ENCODE measurements around the gene HPN. TPM values are rescaled to one million over a fixed set of nuclear protein-coding genes. Genes with fewer than 3 reads are reported as not detected.

The HPN gene
- total and polyA plus RNA-seq, 2 of the 13 experiments (the other 11 are each of a cell fraction or from before 2014, with no cell fraction given), result 46.7 to 261 TPM

DNA sequence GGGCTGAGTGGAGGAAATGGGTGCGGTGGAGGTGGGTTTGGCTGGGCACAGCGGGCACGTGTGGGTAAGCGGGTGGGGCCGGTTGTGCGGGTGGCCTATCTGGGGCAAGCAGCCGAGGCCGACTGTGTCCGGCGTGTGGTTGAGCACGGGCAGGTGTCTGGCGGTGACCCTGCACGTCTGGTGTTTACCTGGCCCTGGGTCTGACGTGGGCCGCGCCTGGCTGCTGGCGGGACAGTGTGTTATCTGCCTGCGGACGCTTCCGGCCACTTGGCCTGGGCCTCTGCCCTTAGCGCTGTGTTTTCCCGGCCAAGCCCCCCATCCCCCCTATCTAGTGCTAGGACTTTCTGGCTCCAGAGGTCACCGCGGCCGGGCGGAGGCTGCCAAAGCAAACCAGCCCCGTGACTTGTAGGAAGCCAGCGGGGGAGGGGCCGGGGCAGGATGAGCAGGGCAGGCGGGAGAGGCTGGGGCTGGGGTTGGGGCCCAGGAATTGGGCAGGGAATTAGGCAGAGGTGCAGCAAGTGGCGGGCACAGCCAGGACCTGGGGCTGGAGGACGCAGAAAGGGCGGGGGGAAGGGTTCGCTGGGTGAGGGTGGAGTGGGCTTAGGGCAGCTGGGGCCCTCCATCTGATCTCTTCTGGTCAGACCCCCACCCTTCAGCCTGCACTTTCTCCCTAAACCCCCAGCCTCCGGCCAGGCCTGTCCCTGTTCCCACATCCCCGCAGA lies 534 bp upstream of the HPN start (continued):
- TF ChIP-seq, protein P1, sequence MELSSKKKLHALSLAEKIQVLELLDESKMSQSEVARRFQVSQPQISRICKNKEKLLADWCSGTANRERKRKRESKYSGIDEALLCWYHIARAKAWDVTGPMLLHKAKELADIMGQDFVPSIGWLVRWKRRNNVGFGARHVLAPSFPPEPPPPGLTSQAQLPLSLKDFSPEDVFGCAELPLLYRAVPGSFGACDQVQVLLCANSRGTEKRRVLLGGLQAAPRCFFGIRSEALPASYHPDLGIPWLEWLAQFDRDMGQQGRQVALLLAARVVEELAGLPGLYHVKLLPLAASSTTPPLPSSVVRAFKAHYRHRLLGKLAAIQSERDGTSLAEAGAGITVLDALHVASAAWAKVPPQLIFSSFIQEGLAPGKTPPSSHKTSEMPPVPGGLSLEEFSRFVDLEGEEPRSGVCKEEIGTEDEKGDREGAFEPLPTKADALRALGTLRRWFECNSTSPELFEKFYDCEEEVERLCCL (CRISPR knock-in tag; IDR thresholded peaks at IDR 0.05; ENCODE audit: borderline replicate concordance), result no peak
- TF ChIP-seq NFATC3 (CRISPR knock-in tag; IDR thresholded peaks at IDR 0.05) (0 out of 2 replicates have a peak, but pooled peaks have one; percentile 68), NPAS2 (CRISPR knock-in tag; IDR thresholded peaks at IDR 0.05; ENCODE audit: borderline replicate concordance) (no peak), NFIB (CRISPR knock-in tag; IDR thresholded peaks at IDR 0.05; ENCODE audit: borderline replicate concordance) (no peak), ZNF790 (CRISPR knock-in tag; IDR thresholded peaks at IDR 0.05; ENCODE audit: borderline replicate concordance) (peak; percentile 63; the same call in 1 of the 2 replicates), ARNTL (CRISPR knock-in tag; IDR thresholded peaks at IDR 0.05) (peak; percentile 97), TEF (CRISPR knock-in tag; IDR thresholded peaks at IDR 0.05) (no peak; the same call in 1 of the 2 replicates), ZNF18 (CRISPR knock-in tag; IDR thresholded peaks at IDR 0.05; ENCODE audit: insufficient replicate concordance) (peak; percentile 93), FOXK2 (IDR thresholded peaks at IDR 0.05) (peak; percentile 93), NFKB2 (CRISPR knock-in tag; IDR thresholded peaks at IDR 0.05; ENCODE audit: borderline replicate concordance) (peak; percentile 74; the same call in 1 of the 2 replicates), CCDC6 (CRISPR knock-in tag; IDR thresholded peaks at IDR 0.05) (peak; percentile 96), ARID2 (CRISPR knock-in tag; IDR thresholded peaks at IDR 0.05; ENCODE audit: borderline replicate concordance) (peak; percentile 88), MBD4 (IDR thresholded peaks at IDR 0.05; ENCODE audit: borderline replicate concordance, low read length) (no peak)
- TF ChIP-seq, protein P2, sequence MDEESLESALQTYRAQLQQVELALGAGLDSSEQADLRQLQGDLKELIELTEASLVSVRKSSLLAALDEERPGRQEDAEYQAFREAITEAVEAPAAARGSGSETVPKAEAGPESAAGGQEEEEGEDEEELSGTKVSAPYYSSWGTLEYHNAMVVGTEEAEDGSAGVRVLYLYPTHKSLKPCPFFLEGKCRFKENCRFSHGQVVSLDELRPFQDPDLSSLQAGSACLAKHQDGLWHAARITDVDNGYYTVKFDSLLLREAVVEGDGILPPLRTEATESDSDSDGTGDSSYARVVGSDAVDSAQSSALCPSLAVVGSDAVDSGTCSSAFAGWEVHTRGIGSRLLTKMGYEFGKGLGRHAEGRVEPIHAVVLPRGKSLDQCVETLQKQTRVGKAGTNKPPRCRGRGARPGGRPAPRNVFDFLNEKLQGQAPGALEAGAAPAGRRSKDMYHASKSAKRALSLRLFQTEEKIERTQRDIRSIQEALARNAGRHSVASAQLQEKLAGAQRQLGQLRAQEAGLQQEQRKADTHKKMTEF (CRISPR knock-in tag; IDR thresholded peaks at IDR 0.05), result peak; percentile 89
- TF ChIP-seq, protein P3, sequence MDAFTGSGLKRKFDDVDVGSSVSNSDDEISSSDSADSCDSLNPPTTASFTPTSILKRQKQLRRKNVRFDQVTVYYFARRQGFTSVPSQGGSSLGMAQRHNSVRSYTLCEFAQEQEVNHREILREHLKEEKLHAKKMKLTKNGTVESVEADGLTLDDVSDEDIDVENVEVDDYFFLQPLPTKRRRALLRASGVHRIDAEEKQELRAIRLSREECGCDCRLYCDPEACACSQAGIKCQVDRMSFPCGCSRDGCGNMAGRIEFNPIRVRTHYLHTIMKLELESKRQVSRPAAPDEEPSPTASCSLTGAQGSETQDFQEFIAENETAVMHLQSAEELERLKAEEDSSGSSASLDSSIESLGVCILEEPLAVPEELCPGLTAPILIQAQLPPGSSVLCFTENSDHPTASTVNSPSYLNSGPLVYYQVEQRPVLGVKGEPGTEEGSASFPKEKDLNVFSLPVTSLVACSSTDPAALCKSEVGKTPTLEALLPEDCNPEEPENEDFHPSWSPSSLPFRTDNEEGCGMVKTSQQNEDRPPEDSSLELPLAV (CRISPR knock-in tag; conservative IDR thresholded peaks at IDR 0.05; ENCODE audit: low read depth), result no peak
- TF ChIP-seq, protein P4, sequence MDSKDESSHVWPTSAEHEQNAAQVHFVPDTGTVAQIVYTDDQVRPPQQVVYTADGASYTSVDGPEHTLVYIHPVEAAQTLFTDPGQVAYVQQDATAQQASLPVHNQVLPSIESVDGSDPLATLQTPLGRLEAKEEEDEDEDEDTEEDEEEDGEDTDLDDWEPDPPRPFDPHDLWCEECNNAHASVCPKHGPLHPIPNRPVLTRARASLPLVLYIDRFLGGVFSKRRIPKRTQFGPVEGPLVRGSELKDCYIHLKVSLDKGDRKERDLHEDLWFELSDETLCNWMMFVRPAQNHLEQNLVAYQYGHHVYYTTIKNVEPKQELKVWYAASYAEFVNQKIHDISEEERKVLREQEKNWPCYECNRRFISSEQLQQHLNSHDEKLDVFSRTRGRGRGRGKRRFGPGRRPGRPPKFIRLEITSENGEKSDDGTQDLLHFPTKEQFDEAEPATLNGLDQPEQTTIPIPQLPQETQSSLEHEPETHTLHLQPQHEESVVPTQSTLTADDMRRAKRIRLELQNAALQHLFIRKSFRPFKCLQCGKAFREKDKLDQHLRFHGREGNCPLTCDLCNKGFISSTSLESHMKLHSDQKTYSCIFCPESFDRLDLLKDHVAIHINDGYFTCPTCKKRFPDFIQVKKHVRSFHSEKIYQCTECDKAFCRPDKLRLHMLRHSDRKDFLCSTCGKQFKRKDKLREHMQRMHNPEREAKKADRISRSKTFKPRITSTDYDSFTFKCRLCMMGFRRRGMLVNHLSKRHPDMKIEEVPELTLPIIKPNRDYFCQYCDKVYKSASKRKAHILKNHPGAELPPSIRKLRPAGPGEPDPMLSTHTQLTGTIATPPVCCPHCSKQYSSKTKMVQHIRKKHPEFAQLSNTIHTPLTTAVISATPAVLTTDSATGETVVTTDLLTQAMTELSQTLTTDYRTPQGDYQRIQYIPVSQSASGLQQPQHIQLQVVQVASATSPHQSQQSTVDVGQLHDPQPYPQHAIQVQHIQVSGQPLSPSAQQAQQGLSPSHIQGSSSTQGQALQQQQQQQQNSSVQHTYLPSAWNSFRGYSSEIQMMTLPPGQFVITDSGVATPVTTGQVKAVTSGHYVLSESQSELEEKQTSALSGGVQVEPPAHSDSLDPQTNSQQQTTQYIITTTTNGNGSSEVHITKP (CRISPR knock-in tag; IDR thresholded peaks at IDR 0.05; ENCODE audit: low read depth), result no peak; the same call in 1 of the 2 replicates
